ENCODE data around the gene ATOH8. TPM values are rescaled to one million over a fixed set of nuclear protein-coding genes. Genes with fewer than 3 reads are reported as not detected.

ATOH8 gene
- total and polyA plus RNA-seq, 2 donors (not counting 1 experiment from before 2014, with no cell fraction given): not detected

DNA sequence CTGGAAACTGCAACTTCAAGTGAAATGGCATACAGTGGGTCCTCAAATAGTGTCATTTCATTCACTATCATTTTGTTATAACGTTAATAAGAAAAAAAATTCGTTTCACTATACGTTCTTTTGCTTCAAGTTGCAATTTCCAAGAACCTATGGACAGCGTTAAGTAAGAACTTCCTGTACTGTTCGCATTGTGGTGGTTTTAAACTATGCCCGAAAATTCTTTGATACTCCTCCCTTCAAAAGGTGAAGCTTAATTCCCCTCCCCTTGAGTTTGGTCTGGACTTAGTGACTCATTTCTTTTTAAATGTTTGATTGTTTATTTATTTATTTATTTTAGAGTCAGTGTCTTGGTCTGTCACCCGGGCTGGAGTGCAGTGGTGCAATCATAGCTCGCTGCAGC lies 39.0 kb upstream of the ATOH8 start:
- Histone ChIP-seq H3K4me1 (ENCODE audit: control insufficient read depth in 2 of 2, insufficient read depth in 2 of 2, low read length in 2 of 2) (no peaks in the 10 kb centered on the region), H3K9ac (ENCODE audit: low read length) (no peak overlapping the region), H4K20me1 (ENCODE audit: control insufficient read depth, insufficient read depth, low read length, poor library complexity, severe bottlenecking) (no peaks in the 10 kb centered on the region), H3K27me3 (replicated peaks in 1 of 4; ENCODE audit: control extremely low read depth in 1 of 4, control insufficient read depth in 3 of 4, insufficient read depth in 4 of 4, low read length in 3 of 4) (peaks cover 0 to 15% (median 3%) of the 10 kb centered on the region in 4 experiments), H3K4me3 (ENCODE audit: control extremely low read depth in 1 of 5, extremely low read depth in 1 of 5, insufficient read depth in 1 of 5, low read depth in 2 of 5, low read length in 4 of 5) (no peak overlapping the region), H3K4me2 (replicated peaks; ENCODE audit: low read depth, low read length, poor library complexity, severe bottlenecking) (no peak overlapping the region), H3K9me3 (ENCODE audit: control extremely low read depth in 1 of 3, control insufficient read depth in 2 of 3, insufficient read depth in 1 of 3, low read length in 2 of 3) (no peaks in the 10 kb centered on the region), H2AFZ (ENCODE audit: insufficient read depth, low read depth, low read length, poor library complexity, severe bottlenecking) (no peak overlapping the region), H3K79me2 (ENCODE audit: control insufficient read depth, insufficient read depth, low read length) (no peaks in the 10 kb centered on the region), H3K27ac (ENCODE audit: low read length in 2 of 2) (no peak overlapping the region), H3K36me3 (replicated peaks in 1 of 2; ENCODE audit: control extremely low read depth in 1 of 2, control insufficient read depth in 1 of 2, extremely low read depth in 1 of 2, insufficient read depth in 2 of 2, low read length in 1 of 2) (no peaks in the 10 kb centered on the region)
- POLR2A ChIA-PET: no interaction called here
- H3K4me3 Mint-ChIP-seq: no peak overlapping the region
- H3K27ac Mint-ChIP-seq: no peak overlapping the region
- no peaks in the 10 kb centered on the region for H3K9me3 Mint-ChIP-seq (ENCODE audit: insufficient read depth)
- 83% methylated on average over 2 of the region's 8 CpGs for WGBS (ENCODE audit: insufficient coverage)
- H3K27me3 Mint-ChIP-seq: peaks cover 39% of the 10 kb centered on the region
- TF ChIP-seq, protein P1, sequence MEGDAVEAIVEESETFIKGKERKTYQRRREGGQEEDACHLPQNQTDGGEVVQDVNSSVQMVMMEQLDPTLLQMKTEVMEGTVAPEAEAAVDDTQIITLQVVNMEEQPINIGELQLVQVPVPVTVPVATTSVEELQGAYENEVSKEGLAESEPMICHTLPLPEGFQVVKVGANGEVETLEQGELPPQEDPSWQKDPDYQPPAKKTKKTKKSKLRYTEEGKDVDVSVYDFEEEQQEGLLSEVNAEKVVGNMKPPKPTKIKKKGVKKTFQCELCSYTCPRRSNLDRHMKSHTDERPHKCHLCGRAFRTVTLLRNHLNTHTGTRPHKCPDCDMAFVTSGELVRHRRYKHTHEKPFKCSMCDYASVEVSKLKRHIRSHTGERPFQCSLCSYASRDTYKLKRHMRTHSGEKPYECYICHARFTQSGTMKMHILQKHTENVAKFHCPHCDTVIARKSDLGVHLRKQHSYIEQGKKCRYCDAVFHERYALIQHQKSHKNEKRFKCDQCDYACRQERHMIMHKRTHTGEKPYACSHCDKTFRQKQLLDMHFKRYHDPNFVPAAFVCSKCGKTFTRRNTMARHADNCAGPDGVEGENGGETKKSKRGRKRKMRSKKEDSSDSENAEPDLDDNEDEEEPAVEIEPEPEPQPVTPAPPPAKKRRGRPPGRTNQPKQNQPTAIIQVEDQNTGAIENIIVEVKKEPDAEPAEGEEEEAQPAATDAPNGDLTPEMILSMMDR (IDR thresholded peaks at IDR 0.05): no peak
- no peak for TF ChIP-seq EZH2 (IDR thresholded peaks at IDR 0.05; ENCODE audit: borderline replicate concordance, insufficient read depth, low read depth, low read length, poor library complexity, severe bottlenecking)
- H3K4me1 Mint-ChIP-seq: no peaks in the 10 kb centered on the region
- DNase-seq (no peak), ATAC-seq (ENCODE audit: low read depth) (no peak)
- CTCF ChIA-PET: interaction anchor here (1.4 kb wide), 1 partner anchor 14 kb away, joined by 5 read pairs; no protein-coding TSS in a partner anchor
- intact Hi-C loops (cut with micrococcal nuclease): no loop called here

DNA sequence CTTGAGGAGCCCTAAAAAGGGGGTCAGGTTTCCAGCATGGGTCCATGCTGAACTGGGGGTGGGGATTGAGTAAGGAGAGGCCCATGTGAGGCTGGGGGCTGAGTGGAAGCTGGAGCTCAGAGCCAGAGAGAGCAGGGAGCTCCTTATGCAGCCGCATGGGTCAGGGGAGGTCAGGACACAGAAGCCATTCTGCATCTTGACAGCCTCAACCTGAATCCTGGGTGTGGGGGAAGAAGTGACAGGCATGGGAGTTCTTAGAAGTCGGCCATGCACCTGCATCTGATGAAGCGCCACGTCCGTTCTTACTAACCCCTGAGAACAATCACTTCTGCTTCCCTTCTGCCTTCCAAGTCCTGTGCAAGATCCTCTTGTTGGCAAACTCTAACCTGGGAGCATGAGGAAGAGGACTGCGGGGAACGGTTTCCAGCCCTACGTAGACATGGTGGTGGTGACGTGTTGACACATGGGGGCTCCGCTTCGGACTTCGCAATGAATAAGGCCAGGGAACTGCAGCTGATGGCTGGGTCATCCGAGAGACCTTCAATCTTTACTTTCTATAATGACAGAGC lies 37.4 kb upstream of the ATOH8 start:
- ATAC-seq (ENCODE audit: low read depth) (no peak), DNase-seq (no peak)
- no peaks in the 10 kb centered on the region for H3K4me1 ChIP-seq (ENCODE audit: control insufficient read depth in 2 of 2, insufficient read depth in 2 of 2, low read length in 2 of 2)
- no peaks in the 10 kb centered on the region for H3K36me3 ChIP-seq (replicated peaks in 1 of 2; ENCODE audit: control extremely low read depth in 1 of 2, control insufficient read depth in 1 of 2, extremely low read depth in 1 of 2, insufficient read depth in 2 of 2, low read length in 1 of 2)
- H3K27me3 ChIP-seq (replicated peaks in 1 of 4; ENCODE audit: control extremely low read depth in 1 of 4, control insufficient read depth in 3 of 4, insufficient read depth in 4 of 4, low read length in 3 of 4): peaks cover 0 to 16% (median 4%) of the 10 kb centered on the region in 4 experiments
- H3K79me2 ChIP-seq (ENCODE audit: control insufficient read depth, insufficient read depth, low read length): no peaks in the 10 kb centered on the region
- intact Hi-C loops (cut with micrococcal nuclease): no loop called here
- no peak overlapping the region for H2AFZ ChIP-seq (ENCODE audit: insufficient read depth, low read depth, low read length, poor library complexity, severe bottlenecking)
- no peak overlapping the region for H3K9ac ChIP-seq (ENCODE audit: low read length)
- no peak overlapping the region for H3K4me3 ChIP-seq (ENCODE audit: control extremely low read depth in 1 of 5, extremely low read depth in 1 of 5, insufficient read depth in 1 of 5, low read depth in 2 of 5, low read length in 4 of 5)
- TF ChIP-seq, protein P1 (IDR thresholded peaks at IDR 0.05): no peak
- TF ChIP-seq EZH2 (IDR thresholded peaks at IDR 0.05; ENCODE audit: borderline replicate concordance, insufficient read depth, low read depth, low read length, poor library complexity, severe bottlenecking): no peak
- ChIA-PET CTCF (interaction anchor here (1.0 to 1.1 kb wide), 2 partner anchors 8 to 13 kb away, joined by 3 read pairs; no protein-coding TSS in a partner anchor), POLR2A (no interaction called here)
- WGBS (ENCODE audit: insufficient coverage): 89% methylated on average over 11 of the region's 13 CpGs
- no peaks in the 10 kb centered on the region for H3K4me1 Mint-ChIP-seq
- H3K27ac Mint-ChIP-seq: no peak overlapping the region
- H3K27me3 Mint-ChIP-seq: peaks cover 33% of the 10 kb centered on the region
- no peak overlapping the region for H3K4me3 Mint-ChIP-seq
- no peaks in the 10 kb centered on the region for H3K9me3 ChIP-seq (ENCODE audit: control extremely low read depth in 1 of 3, control insufficient read depth in 2 of 3, insufficient read depth in 1 of 3, low read length in 2 of 3)
- H3K9me3 Mint-ChIP-seq (ENCODE audit: insufficient read depth): no peaks in the 10 kb centered on the region
- no peak overlapping the region for H3K4me2 ChIP-seq (replicated peaks; ENCODE audit: low read depth, low read length, poor library complexity, severe bottlenecking)
- H4K20me1 ChIP-seq (ENCODE audit: control insufficient read depth, insufficient read depth, low read length, poor library complexity, severe bottlenecking): no peaks in the 10 kb centered on the region
- no peak overlapping the region for H3K27ac ChIP-seq (ENCODE audit: low read length in 2 of 2)
